ENCODE results near the gene GTF2H4.

The GTF2H4 gene

DNA sequence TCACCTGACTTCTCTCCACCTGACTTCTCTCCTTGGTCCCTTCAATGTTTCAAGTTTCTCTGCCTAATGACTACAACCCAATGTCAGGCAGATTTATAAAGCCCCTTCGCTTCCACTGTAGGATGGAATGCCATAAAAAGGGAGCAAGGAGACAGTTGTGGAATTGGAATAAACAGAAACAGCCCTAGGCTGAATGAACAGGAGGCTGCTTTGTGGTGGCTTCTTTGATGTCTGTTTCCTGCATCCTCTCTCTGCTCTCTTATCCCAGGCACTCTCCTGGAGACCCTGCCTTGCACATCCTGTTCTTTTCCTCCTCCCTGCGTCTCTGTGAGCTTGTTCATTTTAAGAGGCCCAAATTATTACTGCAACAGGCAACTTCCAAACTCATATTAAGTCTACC is 49.7 kb downstream of the GTF2H4 start:
- TF ChIP-seq, protein P1, sequence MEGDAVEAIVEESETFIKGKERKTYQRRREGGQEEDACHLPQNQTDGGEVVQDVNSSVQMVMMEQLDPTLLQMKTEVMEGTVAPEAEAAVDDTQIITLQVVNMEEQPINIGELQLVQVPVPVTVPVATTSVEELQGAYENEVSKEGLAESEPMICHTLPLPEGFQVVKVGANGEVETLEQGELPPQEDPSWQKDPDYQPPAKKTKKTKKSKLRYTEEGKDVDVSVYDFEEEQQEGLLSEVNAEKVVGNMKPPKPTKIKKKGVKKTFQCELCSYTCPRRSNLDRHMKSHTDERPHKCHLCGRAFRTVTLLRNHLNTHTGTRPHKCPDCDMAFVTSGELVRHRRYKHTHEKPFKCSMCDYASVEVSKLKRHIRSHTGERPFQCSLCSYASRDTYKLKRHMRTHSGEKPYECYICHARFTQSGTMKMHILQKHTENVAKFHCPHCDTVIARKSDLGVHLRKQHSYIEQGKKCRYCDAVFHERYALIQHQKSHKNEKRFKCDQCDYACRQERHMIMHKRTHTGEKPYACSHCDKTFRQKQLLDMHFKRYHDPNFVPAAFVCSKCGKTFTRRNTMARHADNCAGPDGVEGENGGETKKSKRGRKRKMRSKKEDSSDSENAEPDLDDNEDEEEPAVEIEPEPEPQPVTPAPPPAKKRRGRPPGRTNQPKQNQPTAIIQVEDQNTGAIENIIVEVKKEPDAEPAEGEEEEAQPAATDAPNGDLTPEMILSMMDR (IDR thresholded peaks at IDR 0.05) = no peak
- H3K9me3 ChIP-seq = no peaks in the 10 kb centered on the region
- no peak overlapping the region for H3K27ac ChIP-seq
- no peaks in the 10 kb centered on the region for H3K36me3 ChIP-seq
- no peak overlapping the region for H3K4me3 ChIP-seq (ENCODE audit: low read depth in 1 of 2, low read length in 1 of 2)
- H3K4me1 ChIP-seq (ENCODE audit: control insufficient read depth in 1 of 2, insufficient read depth in 1 of 2, low read depth in 1 of 2, low read length in 1 of 2) = peaks cover 8 to 9% of the 10 kb centered on the region in 2 experiments
- peaks cover 95% of the 10 kb centered on the region for H3K27me3 ChIP-seq

DNA sequence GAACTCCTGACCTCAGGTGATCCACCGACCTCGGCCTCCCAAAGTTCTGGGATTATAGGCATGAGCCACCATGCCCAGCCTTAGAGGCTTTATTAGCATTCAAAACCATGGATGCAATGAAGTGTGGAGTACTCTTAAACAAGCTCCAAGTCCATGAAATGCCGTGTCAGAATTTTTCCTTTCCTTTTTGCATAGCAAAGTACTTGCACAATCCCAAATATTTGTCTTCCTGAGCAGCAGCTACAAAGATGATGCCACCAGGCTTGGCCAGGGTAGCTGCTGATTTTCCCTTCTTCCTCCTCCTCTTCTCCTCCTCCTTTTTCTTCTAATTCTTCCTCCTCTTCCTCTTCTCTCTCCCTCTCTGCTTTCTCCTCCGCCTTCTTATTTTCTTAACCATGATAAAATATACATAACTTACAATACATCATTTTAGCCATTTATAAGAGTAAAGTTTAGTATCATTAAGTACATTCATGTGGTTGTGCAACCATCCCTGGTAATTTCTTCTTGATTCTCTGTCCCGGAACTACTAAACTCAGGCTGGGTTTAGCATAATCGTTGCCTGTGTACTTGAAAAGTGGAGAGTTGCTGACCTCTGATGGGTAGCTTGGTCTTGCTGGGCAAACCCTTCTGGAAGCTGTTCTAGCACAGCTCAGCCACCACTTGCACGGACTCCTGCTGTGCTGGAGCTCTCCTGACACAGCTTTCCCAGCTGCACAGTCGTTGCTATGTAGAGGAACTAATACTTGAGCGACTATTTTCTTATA is 53.1 kb downstream of the GTF2H4 start:
- no peaks in the 10 kb centered on the region for H3K36me3 ChIP-seq
- no peaks in the 10 kb centered on the region for H3K9me3 ChIP-seq
- TF ChIP-seq, protein P1 (IDR thresholded peaks at IDR 0.05) = no peak
- H3K27ac ChIP-seq = no peak overlapping the region
- no peaks in the 10 kb centered on the region for H3K4me1 ChIP-seq (ENCODE audit: control insufficient read depth in 1 of 2, insufficient read depth in 1 of 2, low read depth in 1 of 2, low read length in 1 of 2)
- no peak overlapping the region for H3K4me3 ChIP-seq (ENCODE audit: low read depth in 1 of 2, low read length in 1 of 2)
- peaks cover 84% of the 10 kb centered on the region for H3K27me3 ChIP-seq

DNA sequence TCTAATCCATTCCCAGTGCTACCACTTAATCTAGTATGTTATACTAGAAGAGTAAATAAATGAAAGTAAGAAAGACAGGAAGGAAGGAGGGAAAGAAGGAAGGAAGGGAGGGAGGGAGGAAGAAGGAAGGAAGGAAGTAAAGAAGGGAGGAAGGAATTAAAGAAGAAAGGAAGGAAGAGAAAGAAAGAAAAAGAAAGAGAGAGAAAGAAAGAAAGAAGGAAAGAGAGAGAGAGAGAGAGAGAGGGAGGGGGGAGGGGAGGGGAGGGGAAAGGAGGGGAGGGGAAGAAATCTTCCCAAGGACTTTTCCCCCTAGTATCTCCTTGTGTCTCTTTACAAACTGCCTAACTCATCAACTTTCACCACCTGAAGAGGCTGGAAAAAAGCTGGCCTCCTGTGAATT is 54.7 kb downstream of the GTF2H4 start:
- no peak overlapping the region for H3K27ac ChIP-seq
- H3K9me3 ChIP-seq = no peaks in the 10 kb centered on the region
- H3K36me3 ChIP-seq = no peaks in the 10 kb centered on the region
- no peaks in the 10 kb centered on the region for H3K4me1 ChIP-seq (ENCODE audit: control insufficient read depth in 1 of 2, insufficient read depth in 1 of 2, low read depth in 1 of 2, low read length in 1 of 2)
- TF ChIP-seq, protein P1 (IDR thresholded peaks at IDR 0.05) = no peak
- H3K27me3 ChIP-seq = peaks cover 76% of the 10 kb centered on the region
- H3K4me3 ChIP-seq (ENCODE audit: low read depth in 1 of 2, low read length in 1 of 2) = no peak overlapping the region

DNA sequence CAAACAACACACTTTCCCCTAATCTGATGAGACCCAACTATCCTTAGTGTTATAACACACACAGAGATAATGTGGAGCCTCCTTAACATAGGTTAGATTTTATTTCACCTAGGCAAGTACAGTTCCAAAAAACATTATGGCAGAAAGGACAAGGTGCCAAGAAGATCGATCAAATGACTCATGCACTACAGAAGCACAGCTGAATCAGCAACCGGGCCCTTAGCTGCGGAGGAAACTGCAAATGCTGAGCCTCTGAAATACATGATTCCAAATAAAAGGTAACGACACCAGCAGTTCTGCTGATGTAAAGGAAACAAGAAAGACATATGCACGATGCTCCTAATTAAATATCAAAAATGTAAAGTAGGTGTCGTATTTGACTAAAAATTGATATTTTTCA is 55.6 kb downstream of the GTF2H4 start:
- H3K36me3 ChIP-seq = no peaks in the 10 kb centered on the region
- TF ChIP-seq, protein P1 (IDR thresholded peaks at IDR 0.05) = no peak
- H3K4me1 ChIP-seq (ENCODE audit: control insufficient read depth in 1 of 2, insufficient read depth in 1 of 2, low read depth in 1 of 2, low read length in 1 of 2) = no peaks in the 10 kb centered on the region
- H3K27ac ChIP-seq = no peak overlapping the region
- no peak overlapping the region for H3K4me3 ChIP-seq (ENCODE audit: low read depth in 1 of 2, low read length in 1 of 2)
- H3K27me3 ChIP-seq = peaks cover 67% of the 10 kb centered on the region
- no peaks in the 10 kb centered on the region for H3K9me3 ChIP-seq
